ACHN (cell line): ENCODE results near the gene POLN.
"Not testable (repeated sequence)": the region's sequence is repeated elsewhere in the genome, so short reads cannot be mapped to it uniquely, and the experiment has no call there.

ENCODE experiments used
- DNase-seq: peaks from one replicate; pipeline ENCODE4 v3.0.0-alpha.2; 2015
- in situ Hi-C: cut with HindIII; loops from 2 replicates; pipeline ENCODE4 v1.10.0; 2017; ENCODE audit warnings: low sequenced_read_pairs, low pct_ligation_motif_present, low pct_unique_long_range_greater_than_20kb

POLN gene

GRCh38 chr4:2276581-2277325 lies 34.8 kb upstream of the POLN start:
- no peak for DNase-seq
- in situ Hi-C loops: no loop called here

GRCh38 chr4:2275546-2276251 lies 33.8 kb upstream of the POLN start:
- no peak for DNase-seq
- in situ Hi-C loops: no loop called here

- in situ Hi-C loops: not testable (repeated sequence)
Measured at GRCh38 chr4:2275044-2275397, 33.1 kb upstream of the POLN start.

GRCh38 chr4:2274320-2275043 lies 32.6 kb upstream of the POLN start:
- DNase-seq: no peak
- in situ Hi-C loops: no loop called here

More at GRCh38 chr4:2275044-2275397, 33.1 kb upstream of the POLN start:
- DNase-seq: not testable (repeated sequence)

GRCh38 chr4:2273657-2274319 lies 31.9 kb upstream of the POLN start:
- DNase-seq: no peak
- in situ Hi-C loops: no loop called here

GRCh38 chr4:2273221-2273620 lies 31.3 kb upstream of the POLN start:
- DNase-seq: no peak
- in situ Hi-C loops: no loop called here

GRCh38 chr4:2272828-2273120 lies 30.9 kb upstream of the POLN start:
- in situ Hi-C loops: no loop called here
- DNase-seq: no peak

GRCh38 chr4:2272026-2272827 lies 30.3 kb upstream of the POLN start:
- in situ Hi-C loops: no loop called here
- DNase-seq: no peak

- no peak for DNase-seq
- in situ Hi-C loops: no loop called here
Measured at GRCh38 chr4:2271279-2272025, 29.5 kb upstream of the POLN start.

- in situ Hi-C loops: no loop called here
Measured at GRCh38 chr4:2270341-2271165, 28.6 kb upstream of the POLN start.

GRCh38 chr4:2269618-2270163 lies 27.8 kb upstream of the POLN start:
- no peak for DNase-seq
- in situ Hi-C loops: no loop called here

More at GRCh38 chr4:2270341-2271165, 28.6 kb upstream of the POLN start:
- DNase-seq: no peak

GRCh38 chr4:2269206-2269531 lies 27.2 kb upstream of the POLN start:
- no peak for DNase-seq
- in situ Hi-C loops: no loop called here

GRCh38 chr4:2268357-2269205 lies 26.7 kb upstream of the POLN start:
- in situ Hi-C loops: no loop called here
- DNase-seq: no peak

- no peak for DNase-seq
- in situ Hi-C loops: no loop called here
Measured at GRCh38 chr4:2267841-2268240, 25.9 kb upstream of the POLN start.

GRCh38 chr4:2267320-2267811 lies 25.4 kb upstream of the POLN start:
- no peak for DNase-seq
- in situ Hi-C loops: no loop called here

GRCh38 chr4:2266821-2267220 lies 24.9 kb upstream of the POLN start:
- no peak for DNase-seq
- in situ Hi-C loops: no loop called here
